SK-N-SH (cell line): ENCODE results near the gene RTN4RL1. TPM values are rescaled to one million over a fixed set of nuclear protein-coding genes. Genes with fewer than 3 reads are reported as not detected.

Experiments used
- CTCF ChIA-PET: fragments of 300-600, 350-600 bp; formaldehyde crosslinking; extraction: SDS; loops from one replicate; lab custom pipeline; 2021; lab: Yijun Ruan, JAX
- POLR2A ChIA-PET: fragments of 350-600 bp; sonication (Branson Sonifier 250); formaldehyde crosslinking; extraction: SDS; loops from one replicate; lab custom pipeline; 2020; ENCODE audit warnings: antibody characterized with exemption, inconsistent platforms; lab: Yijun Ruan, JAX
- DNase-seq: peaks from one replicate; pipeline ENCODE4 v3.0.0; 2012
- H2AFZ ChIP-seq: fragments of 200-600 bp; sonication (generic); 2 replicates; pipeline ENCODE4 v1.8.1; 2016; ENCODE audit warnings: antibody characterized with exemption, mild to moderate bottlenecking, low read depth
- H3F3A ChIP-seq: fragments of 200-600 bp; sonication (generic); replicated peaks from 2 replicates; pipeline ENCODE3; 2016; ENCODE audit warnings: antibody characterized with exemption, mild to moderate bottlenecking; ENCODE audit not compliant: insufficient read depth
- H3K27ac ChIP-seq, 2 experiments: fragments of 200-500 bp in 1 of 2; fragments of 200-600 bp in 1 of 2; sonication (Bioruptor generic) in 1 of 2; sonication (generic), shearing (Covaris generic) in 1 of 2; 2 replicates each; pipeline versions ENCODE4 v1.5.1 to v1.6.1; 2014 to 2016; ENCODE audit warnings: low read depth in 2 of 2, inconsistent platforms in 1 of 2, low read length in 1 of 2, mild to moderate bottlenecking in 1 of 2, mixed read lengths in 1 of 2
- H3K27me3 ChIP-seq: fragments of 200-600 bp; sonication (generic), shearing (Covaris generic); 2 replicates; pipeline ENCODE4 v1.6.1; 2016; ENCODE audit warnings: mixed run types; ENCODE audit not compliant: insufficient read depth
- H3K36me3 ChIP-seq, 2 experiments: fragments of 200-500 bp in 1 of 2; fragments of 200-600 bp in 1 of 2; sonication (Bioruptor generic) in 1 of 2; sonication (generic) in 1 of 2; replicated peaks in 1 of 2; 2 replicates each; pipeline versions ENCODE3 to v1.5.1; 2014 to 2016; ENCODE audit warnings: low read length in 1 of 2, mild to moderate bottlenecking in 1 of 2; ENCODE audit not compliant: insufficient read depth in 2 of 2, control insufficient read depth in 1 of 2
- H3K4me1 ChIP-seq, 2 experiments: fragments of 200-500 bp in 1 of 2; fragments of 200-600 bp in 1 of 2; sonication (Bioruptor generic) in 1 of 2; sonication (generic), shearing (Covaris generic) in 1 of 2; 2 replicates each; pipeline versions ENCODE4 v1.5.1 to v1.6.1; 2014 to 2016; ENCODE audit warnings: low read depth in 1 of 2, low read length in 1 of 2, mixed run types in 1 of 2; ENCODE audit not compliant: insufficient read depth in 2 of 2, control insufficient read depth in 1 of 2
- H3K4me2 ChIP-seq: fragments of 200-600 bp; sonication (generic), shearing (Covaris generic); 2 replicates; pipeline ENCODE4 v1.6.1; 2017; ENCODE audit warnings: mixed run types
- H3K4me3 ChIP-seq, 2 experiments: fragments of 200-500 bp in 1 of 2; fragments of 200-600 bp in 1 of 2; sonication (Bioruptor generic) in 1 of 2; sonication (generic), shearing (Covaris generic) in 1 of 2; 2 replicates each; pipeline versions ENCODE4 v1.5.1 to v1.8.1; 2014 to 2016; ENCODE audit warnings: low read depth in 2 of 2, inconsistent platforms in 1 of 2, low read length in 1 of 2, mild to moderate bottlenecking in 1 of 2, mixed read lengths in 1 of 2, moderate library complexity in 1 of 2
- H3K79me2 ChIP-seq: fragments of 200-600 bp; sonication (generic); 2 replicates; pipeline ENCODE4 v1.8.1; 2017; ENCODE audit warnings: mild to moderate bottlenecking; ENCODE audit not compliant: insufficient read depth
- H3K9ac ChIP-seq: fragments of 200-600 bp; sonication (generic); 2 replicates; pipeline ENCODE4 v1.6.1; 2017; ENCODE audit warnings: mixed run types
- H3K9me2 ChIP-seq: fragments of 200-600 bp; sonication (generic); 2 replicates; pipeline ENCODE4 v1.6.1; 2017; ENCODE audit warnings: mixed run types
- H3K9me3 ChIP-seq: fragments of 200-600 bp; sonication (generic); 2 replicates; pipeline ENCODE4 v1.6.1; 2017; ENCODE audit warnings: mixed run types, mild to moderate bottlenecking, moderate library complexity
- H4K20me1 ChIP-seq: fragments of 200-600 bp; sonication (generic); 2 replicates; pipeline ENCODE4 v1.6.1; 2017; ENCODE audit warnings: mild to moderate bottlenecking, mixed run types; ENCODE audit not compliant: insufficient read depth
- CHD2 ChIP-seq: fragments of 150-350 bp; IDR thresholded peaks from 2 replicates; pipeline ENCODE4 v1.6.1; 2018; ENCODE audit warnings: low read length; ENCODE audit not compliant: partially characterized antibody
- ELF1 ChIP-seq: IDR thresholded peaks from 2 replicates; pipeline ENCODE4 v1.4.0; 2012
- EP300 ChIP-seq, 2 experiments: IDR thresholded peaks; 2 replicates each; pipeline versions ENCODE4 v1.4.0 to v1.6.1; 2012; ENCODE audit warnings: borderline replicate concordance in 1 of 2, low read depth in 1 of 2, low read length in 1 of 2
- EZH2phosphoT487 ChIP-seq: fragments of 200-600 bp; sonication (generic); IDR thresholded peaks from 2 replicates; pipeline ENCODE4 v1.6.1; 2017; ENCODE audit warnings: low read depth, mixed run types, mild to moderate bottlenecking, antibody characterized with exemption, moderate library complexity, borderline replicate concordance
- FOXM1 ChIP-seq: IDR thresholded peaks from 2 replicates; pipeline ENCODE4 v1.4.0; 2012; ENCODE audit warnings: low read depth, mild to moderate bottlenecking
- GABPA ChIP-seq: IDR thresholded peaks from 2 replicates; pipeline ENCODE4 v1.4.0; 2012; ENCODE audit warnings: low read depth, mild to moderate bottlenecking
- IRF3 ChIP-seq: fragments of 150-350 bp; IDR thresholded peaks from 2 replicates; pipeline ENCODE4 v1.6.1; 2016; ENCODE audit warnings: mild to moderate bottlenecking, low read depth, low read length
- MEF2A ChIP-seq: IDR thresholded peaks from 2 replicates; pipeline ENCODE4 v1.4.0; 2012; ENCODE audit warnings: low read depth, borderline replicate concordance
- NFIC ChIP-seq: IDR thresholded peaks from 2 replicates; pipeline ENCODE4 v1.4.0; 2012; ENCODE audit warnings: borderline replicate concordance
- NRF1 ChIP-seq: IDR thresholded peaks from 2 replicates; pipeline ENCODE4 v1.6.1; 2012; ENCODE audit warnings: low read depth, mild to moderate bottlenecking, low read length
- POLR2AphosphoS5 ChIP-seq: IDR thresholded peaks from 2 replicates; pipeline ENCODE4 v1.6.1; 2012; ENCODE audit warnings: low read depth, low read length
- RAD21 ChIP-seq: IDR thresholded peaks from 2 replicates; pipeline ENCODE4 v1.6.1; 2012; ENCODE audit warnings: mild to moderate bottlenecking, low read length
- RCOR1 ChIP-seq: fragments of 150-350 bp; IDR thresholded peaks from 2 replicates; pipeline ENCODE4 v1.6.1; 2017; ENCODE audit warnings: antibody characterized with exemption, low read length
- RXRA ChIP-seq: IDR thresholded peaks from 2 replicates; pipeline ENCODE4 v1.4.0; 2012; ENCODE audit warnings: low read depth, mild to moderate bottlenecking, borderline replicate concordance
- SIN3A ChIP-seq: IDR thresholded peaks from 2 replicates; pipeline ENCODE4 v1.6.1; 2012; ENCODE audit warnings: low read depth, mild to moderate bottlenecking, low read length, moderate library complexity, borderline replicate concordance
- YY1 ChIP-seq: IDR thresholded peaks from 2 replicates; pipeline ENCODE4 v1.4.0; 2012; ENCODE audit warnings: low read depth, mild to moderate bottlenecking
- WGBS: methylation state at CpG from one replicate; pipeline ENCODE4 v1.1.6; 2017; ENCODE audit warnings: low lambda C conversion rate; 5-methylcytosine and 5-hydroxymethylcytosine counted together
- polyA plus RNA-seq, 3 experiments: library from polyadenylated mRNA; depleted of rRNA; stranded (reverse); fragments of >200 nt; gene quantifications; 2 replicates each; pipeline ENCODE4 v1.2.3, GENCODE V29; 2012
- TF ChIP-seq, protein P1 (sequence below): IDR thresholded peaks from 2 replicates; pipeline ENCODE4; 2012
- TF ChIP-seq, protein P2 (sequence below): fragments of 200-600 bp; sonication (generic); IDR thresholded peaks from 2 replicates; pipeline ENCODE4 v1.6.1; 2017; ENCODE audit warnings: antibody characterized with exemption, mild to moderate bottlenecking, moderate library complexity

Gene RTN4RL1
- polyA plus RNA-seq, 1 of the 3 experiments (the other 2 are of a cell fraction): 0.07 TPM

- DNase-seq: no peak
- Histone ChIP-seq H3K36me3 (no peaks in the 10 kb centered on the region), H2AFZ (no peak overlapping the region), H3K27ac (no peak overlapping the region), H3K9me2 (no peaks in the 10 kb centered on the region), H3K4me2 (no peak overlapping the region), H3K79me2 (no peaks in the 10 kb centered on the region), H4K20me1 (no peaks in the 10 kb centered on the region), H3K27me3 (no peaks in the 10 kb centered on the region), H3K9me3 (no peaks in the 10 kb centered on the region), H3K4me3 (no peak overlapping the region), H3F3A (no peaks in the 10 kb centered on the region), H3K9ac (no peak overlapping the region), H3K4me1 (peaks cover 0 to 11% of the 10 kb centered on the region in 2 experiments; a peak in 1 of 4 replicates)
- TF ChIP-seq, protein P1, sequence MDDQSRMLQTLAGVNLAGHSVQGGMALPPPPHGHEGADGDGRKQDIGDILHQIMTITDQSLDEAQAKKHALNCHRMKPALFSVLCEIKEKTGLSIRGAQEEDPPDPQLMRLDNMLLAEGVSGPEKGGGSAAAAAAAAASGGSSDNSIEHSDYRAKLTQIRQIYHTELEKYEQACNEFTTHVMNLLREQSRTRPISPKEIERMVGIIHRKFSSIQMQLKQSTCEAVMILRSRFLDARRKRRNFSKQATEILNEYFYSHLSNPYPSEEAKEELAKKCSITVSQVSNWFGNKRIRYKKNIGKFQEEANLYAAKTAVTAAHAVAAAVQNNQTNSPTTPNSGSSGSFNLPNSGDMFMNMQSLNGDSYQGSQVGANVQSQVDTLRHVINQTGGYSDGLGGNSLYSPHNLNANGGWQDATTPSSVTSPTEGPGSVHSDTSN: no peak
- no peak for TF ChIP-seq YY1
- TF ChIP-seq RCOR1: no peak
- CTCF ChIA-PET: no interaction called here
- WGBS: 84% methylated on average over 14 of the region's 14 CpGs
- POLR2A ChIA-PET: no interaction called here
Measured at GRCh38 chr17:1961189-1961588, 63.9 kb downstream of the RTN4RL1 start.

DNA sequence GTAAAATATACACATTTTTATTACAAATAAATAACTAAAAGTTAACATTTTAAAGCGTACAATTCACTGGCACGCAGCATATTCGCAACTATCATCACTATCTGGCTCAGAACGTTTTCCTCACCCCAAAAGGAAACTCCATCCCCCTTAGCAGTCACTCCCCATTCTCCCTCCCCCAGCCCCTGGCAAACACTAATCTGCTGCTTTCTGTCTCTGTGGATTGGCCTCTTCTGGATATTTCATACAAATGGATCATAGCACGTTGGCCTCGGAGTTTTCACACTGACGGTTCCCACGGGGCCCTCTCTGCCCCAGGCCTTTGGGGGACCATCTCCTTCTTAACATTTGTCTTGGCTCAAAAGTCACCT, 64.6 kb downstream of the RTN4RL1 start:
- POLR2A ChIA-PET: no interaction called here
- Histone ChIP-seq H3K9me2 (no peaks in the 10 kb centered on the region), H3F3A (no peaks in the 10 kb centered on the region), H3K4me3 (no peak overlapping the region), H3K9me3 (no peaks in the 10 kb centered on the region), H3K27me3 (no peaks in the 10 kb centered on the region), H3K79me2 (no peaks in the 10 kb centered on the region), H4K20me1 (no peaks in the 10 kb centered on the region), H3K36me3 (no peaks in the 10 kb centered on the region), H3K4me2 (no peak overlapping the region), H2AFZ (no peak overlapping the region), H3K9ac (no peak overlapping the region), H3K4me1 (peaks cover 0 to 5% of the 10 kb centered on the region in 2 experiments; a peak in 1 of 4 replicates), H3K27ac (no peak overlapping the region)
- TF ChIP-seq GABPA: no peak
- TF ChIP-seq ELF1: no peak
- no peak for TF ChIP-seq SIN3A
- no peak for TF ChIP-seq RCOR1
- no peak for TF ChIP-seq FOXM1
- TF ChIP-seq CHD2: no peak
- TF ChIP-seq NRF1: no peak
- TF ChIP-seq POLR2AphosphoS5: no peak
- TF ChIP-seq NFIC: no peak
- TF ChIP-seq EP300 (IDR thresholded peaks at IDR 0.05; ENCODE audit: borderline replicate concordance in 1 of 2, low read depth in 1 of 2, low read length in 1 of 2): no peak
- no peak for TF ChIP-seq RAD21
- TF ChIP-seq MEF2A: no peak
- no peak for TF ChIP-seq IRF3
- TF ChIP-seq, protein P2, sequence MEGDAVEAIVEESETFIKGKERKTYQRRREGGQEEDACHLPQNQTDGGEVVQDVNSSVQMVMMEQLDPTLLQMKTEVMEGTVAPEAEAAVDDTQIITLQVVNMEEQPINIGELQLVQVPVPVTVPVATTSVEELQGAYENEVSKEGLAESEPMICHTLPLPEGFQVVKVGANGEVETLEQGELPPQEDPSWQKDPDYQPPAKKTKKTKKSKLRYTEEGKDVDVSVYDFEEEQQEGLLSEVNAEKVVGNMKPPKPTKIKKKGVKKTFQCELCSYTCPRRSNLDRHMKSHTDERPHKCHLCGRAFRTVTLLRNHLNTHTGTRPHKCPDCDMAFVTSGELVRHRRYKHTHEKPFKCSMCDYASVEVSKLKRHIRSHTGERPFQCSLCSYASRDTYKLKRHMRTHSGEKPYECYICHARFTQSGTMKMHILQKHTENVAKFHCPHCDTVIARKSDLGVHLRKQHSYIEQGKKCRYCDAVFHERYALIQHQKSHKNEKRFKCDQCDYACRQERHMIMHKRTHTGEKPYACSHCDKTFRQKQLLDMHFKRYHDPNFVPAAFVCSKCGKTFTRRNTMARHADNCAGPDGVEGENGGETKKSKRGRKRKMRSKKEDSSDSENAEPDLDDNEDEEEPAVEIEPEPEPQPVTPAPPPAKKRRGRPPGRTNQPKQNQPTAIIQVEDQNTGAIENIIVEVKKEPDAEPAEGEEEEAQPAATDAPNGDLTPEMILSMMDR: no peak
- no peak for TF ChIP-seq EZH2phosphoT487
- no peak for TF ChIP-seq RXRA
- no peak for DNase-seq
- CTCF ChIA-PET: no interaction called here
- WGBS: 79% methylated on average over 8 of the region's 8 CpGs
